Fibroblast of lung (primary cell): ENCODE results near the gene KIF25.

ENCODE experiments used
- EZH2 ChIP-seq: IDR thresholded peaks from 2 replicates; pipeline ENCODE4 v1.5.1; 2012; ENCODE audit warnings: low read length, control low read depth, mild to moderate bottlenecking; ENCODE audit errors: missing control alignments
- TF ChIP-seq, protein P1 (sequence below), 2 donors: IDR thresholded peaks in 1 of 2; conservative IDR thresholded peaks in 1 of 2; 1 replicate in 1 of 2; 2 replicates in 1 of 2; pipeline ENCODE4 v1.5.1; 2011 to 2012; ENCODE audit warnings: low read length in 2 of 2, control low read depth in 1 of 2, inconsistent platforms in 1 of 2, low read depth in 1 of 2, mild to moderate bottlenecking in 1 of 2

DNA sequence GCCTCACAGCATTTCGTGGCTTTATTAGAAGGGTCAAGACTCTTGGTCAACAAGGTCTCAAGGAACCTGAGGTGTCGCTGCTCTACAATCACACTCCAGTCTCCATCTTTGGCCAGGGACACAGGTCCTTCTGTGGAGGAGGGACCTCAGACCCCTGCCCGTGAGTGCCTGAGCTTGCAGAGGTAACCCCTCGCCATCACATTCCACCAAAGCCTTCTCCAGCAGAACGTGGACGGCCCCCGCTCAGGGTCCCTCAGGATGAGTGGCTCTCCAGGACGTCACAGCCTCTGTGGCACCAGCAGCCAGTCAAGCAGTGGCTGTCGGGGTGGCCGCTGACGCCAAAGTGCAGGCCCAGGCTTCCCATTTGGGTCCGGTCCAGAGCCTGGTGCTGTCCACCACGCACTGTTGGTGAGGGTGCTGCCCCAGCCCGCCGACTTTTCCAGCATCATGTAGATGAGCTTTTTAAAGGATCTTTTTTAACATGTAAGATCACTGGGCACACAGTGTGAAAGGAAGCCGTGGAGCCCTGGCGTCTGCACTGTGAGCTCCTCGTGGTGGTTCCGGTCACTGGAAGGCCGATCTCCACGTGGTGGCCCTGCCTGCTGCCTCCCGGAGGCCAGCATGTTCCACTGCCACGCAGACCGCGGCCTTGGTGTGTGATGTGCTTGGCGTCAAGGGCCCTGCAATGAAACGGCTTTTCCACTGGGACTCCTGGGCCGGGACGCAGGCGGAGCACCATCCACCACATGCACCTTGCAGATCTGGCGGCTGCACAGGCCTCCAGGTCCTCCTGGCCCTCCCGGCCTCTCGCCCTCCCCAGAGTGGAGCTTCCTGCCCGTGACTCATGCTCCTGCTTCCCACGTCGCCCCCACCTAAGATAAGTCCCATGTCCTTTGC lies 8.3 kb upstream of the KIF25 start:
- TF ChIP-seq, protein P1, sequence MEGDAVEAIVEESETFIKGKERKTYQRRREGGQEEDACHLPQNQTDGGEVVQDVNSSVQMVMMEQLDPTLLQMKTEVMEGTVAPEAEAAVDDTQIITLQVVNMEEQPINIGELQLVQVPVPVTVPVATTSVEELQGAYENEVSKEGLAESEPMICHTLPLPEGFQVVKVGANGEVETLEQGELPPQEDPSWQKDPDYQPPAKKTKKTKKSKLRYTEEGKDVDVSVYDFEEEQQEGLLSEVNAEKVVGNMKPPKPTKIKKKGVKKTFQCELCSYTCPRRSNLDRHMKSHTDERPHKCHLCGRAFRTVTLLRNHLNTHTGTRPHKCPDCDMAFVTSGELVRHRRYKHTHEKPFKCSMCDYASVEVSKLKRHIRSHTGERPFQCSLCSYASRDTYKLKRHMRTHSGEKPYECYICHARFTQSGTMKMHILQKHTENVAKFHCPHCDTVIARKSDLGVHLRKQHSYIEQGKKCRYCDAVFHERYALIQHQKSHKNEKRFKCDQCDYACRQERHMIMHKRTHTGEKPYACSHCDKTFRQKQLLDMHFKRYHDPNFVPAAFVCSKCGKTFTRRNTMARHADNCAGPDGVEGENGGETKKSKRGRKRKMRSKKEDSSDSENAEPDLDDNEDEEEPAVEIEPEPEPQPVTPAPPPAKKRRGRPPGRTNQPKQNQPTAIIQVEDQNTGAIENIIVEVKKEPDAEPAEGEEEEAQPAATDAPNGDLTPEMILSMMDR (conservative IDR thresholded peaks at IDR 0.05 in 1 of 2, IDR thresholded peaks at IDR 0.05 in 1 of 2; ENCODE audit: low read depth in 1 of 2, low read length in 2 of 2), result no peak
- TF ChIP-seq EZH2, result no peak
